K562 (cell line): ENCODE data around the gene WDR93.

Source experiments
- CCAR2 ChIP-seq: fragments of 200-400 bp; formaldehyde crosslinking; IDR thresholded peaks from 2 replicates; pipeline ENCODE4 v1.6.1; 2017; ENCODE audit warnings: mild to moderate bottlenecking, low read depth, low read length
- EZH2 ChIP-seq: IDR thresholded peaks from 2 replicates; pipeline ENCODE4 v1.6.1; 2012; ENCODE audit warnings: low read depth, mild to moderate bottlenecking, inconsistent platforms, low read length, borderline replicate concordance
- FOXK2 ChIP-seq, 2 experiments: fragments of 450-650 bp; IDR thresholded peaks in 1 of 2; conservative IDR thresholded peaks in 1 of 2; 2 replicates each; pipeline ENCODE4 v1.6.1; 2016; ENCODE audit warnings: low read depth in 2 of 2, mild to moderate bottlenecking in 1 of 2
- POLR2A ChIP-seq: fragments of 450-650 bp; conservative IDR thresholded peaks from 2 replicates; pipeline ENCODE4 v1.6.1; 2016
- SMARCE1 ChIP-seq: fragments of 450-650 bp; IDR thresholded peaks from 2 replicates; pipeline ENCODE4 v1.7.1; 2016; ENCODE audit warnings: mild to moderate bottlenecking
- SMC3 ChIP-seq: conservative IDR thresholded peaks from 2 replicates; pipeline ENCODE4 v1.6.1; 2011; ENCODE audit warnings: low read depth, low read length, improper control_type of control experiment; ENCODE audit not compliant: insufficient read depth
- TCF7L2 ChIP-seq: fragments of 150-350 bp; IDR thresholded peaks from 2 replicates; pipeline ENCODE4 v1.6.1; 2016; ENCODE audit warnings: low read depth, mild to moderate bottlenecking, low read length, moderate library complexity
- ZNF224 ChIP-seq: sonication (generic); formaldehyde crosslinking; IDR thresholded peaks from 2 replicates; pipeline ENCODE4 v1.8.0; 2022; ENCODE audit warnings: mild to moderate bottlenecking, missing genetic modification reagents
- ZNF583 ChIP-seq: fragments of 250-450 bp; sonication (Bioruptor Pico); IDR thresholded peaks from 2 replicates; pipeline ENCODE4 v1.4.0; 2020
- TF ChIP-seq, protein P1 (sequence below): sonication (generic); formaldehyde crosslinking; IDR thresholded peaks from 2 replicates; pipeline ENCODE4 v1.5.0; 2020; ENCODE audit warnings: missing genetic modification reagents
- TF ChIP-seq, protein P2 (sequence below): fragments of 450-650 bp; IDR thresholded peaks from 2 replicates; pipeline ENCODE4 v1.6.1; 2017; ENCODE audit warnings: antibody characterized with exemption, mild to moderate bottlenecking
- TF ChIP-seq, protein P3 (sequence below): fragments of 150-350 bp; IDR thresholded peaks from 2 replicates; pipeline ENCODE4 v1.6.1; 2014; ENCODE audit warnings: low read depth, mild to moderate bottlenecking, low read length, borderline replicate concordance
- TF ChIP-seq, protein P4 (sequence below): sonication (generic); formaldehyde crosslinking; IDR thresholded peaks from 2 replicates; pipeline ENCODE4 v1.8.1; 2023; ENCODE audit warnings: mild to moderate bottlenecking, missing genetic modification reagents

DNA sequence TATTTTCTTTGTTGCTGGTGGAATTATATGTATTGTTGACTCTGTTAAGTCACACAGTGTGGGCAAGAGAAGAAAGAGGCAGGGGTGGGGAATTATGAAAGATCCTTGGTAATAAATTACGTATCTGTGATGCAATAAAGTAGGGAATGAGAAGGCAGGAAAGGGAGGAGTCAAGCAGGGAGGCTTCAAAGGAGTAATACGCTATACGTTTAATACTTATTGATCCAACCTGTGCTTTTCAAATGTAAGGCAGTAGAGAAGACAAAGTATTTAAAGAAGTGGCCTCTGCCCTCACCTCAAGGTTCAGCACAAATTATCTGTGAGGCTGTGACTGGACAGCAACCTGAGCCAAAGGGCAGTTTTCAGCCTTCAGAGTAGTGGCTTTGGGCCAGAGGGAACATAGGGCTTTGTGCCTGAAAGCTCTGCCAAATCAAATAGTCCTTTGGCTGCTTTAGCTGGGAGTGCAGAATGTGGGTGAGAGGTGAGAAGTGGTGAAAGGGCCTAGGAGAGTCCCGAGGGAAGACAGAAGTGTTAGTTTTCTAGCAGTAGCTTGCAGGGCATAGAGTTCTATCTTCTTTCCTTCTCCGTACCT is 10.2 kb upstream of the WDR93 start:
- TF ChIP-seq, protein P1, sequence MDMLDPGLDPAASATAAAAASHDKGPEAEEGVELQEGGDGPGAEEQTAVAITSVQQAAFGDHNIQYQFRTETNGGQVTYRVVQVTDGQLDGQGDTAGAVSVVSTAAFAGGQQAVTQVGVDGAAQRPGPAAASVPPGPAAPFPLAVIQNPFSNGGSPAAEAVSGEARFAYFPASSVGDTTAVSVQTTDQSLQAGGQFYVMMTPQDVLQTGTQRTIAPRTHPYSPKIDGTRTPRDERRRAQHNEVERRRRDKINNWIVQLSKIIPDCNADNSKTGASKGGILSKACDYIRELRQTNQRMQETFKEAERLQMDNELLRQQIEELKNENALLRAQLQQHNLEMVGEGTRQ (CRISPR knock-in tag) = no peak
- TF ChIP-seq, protein P2, sequence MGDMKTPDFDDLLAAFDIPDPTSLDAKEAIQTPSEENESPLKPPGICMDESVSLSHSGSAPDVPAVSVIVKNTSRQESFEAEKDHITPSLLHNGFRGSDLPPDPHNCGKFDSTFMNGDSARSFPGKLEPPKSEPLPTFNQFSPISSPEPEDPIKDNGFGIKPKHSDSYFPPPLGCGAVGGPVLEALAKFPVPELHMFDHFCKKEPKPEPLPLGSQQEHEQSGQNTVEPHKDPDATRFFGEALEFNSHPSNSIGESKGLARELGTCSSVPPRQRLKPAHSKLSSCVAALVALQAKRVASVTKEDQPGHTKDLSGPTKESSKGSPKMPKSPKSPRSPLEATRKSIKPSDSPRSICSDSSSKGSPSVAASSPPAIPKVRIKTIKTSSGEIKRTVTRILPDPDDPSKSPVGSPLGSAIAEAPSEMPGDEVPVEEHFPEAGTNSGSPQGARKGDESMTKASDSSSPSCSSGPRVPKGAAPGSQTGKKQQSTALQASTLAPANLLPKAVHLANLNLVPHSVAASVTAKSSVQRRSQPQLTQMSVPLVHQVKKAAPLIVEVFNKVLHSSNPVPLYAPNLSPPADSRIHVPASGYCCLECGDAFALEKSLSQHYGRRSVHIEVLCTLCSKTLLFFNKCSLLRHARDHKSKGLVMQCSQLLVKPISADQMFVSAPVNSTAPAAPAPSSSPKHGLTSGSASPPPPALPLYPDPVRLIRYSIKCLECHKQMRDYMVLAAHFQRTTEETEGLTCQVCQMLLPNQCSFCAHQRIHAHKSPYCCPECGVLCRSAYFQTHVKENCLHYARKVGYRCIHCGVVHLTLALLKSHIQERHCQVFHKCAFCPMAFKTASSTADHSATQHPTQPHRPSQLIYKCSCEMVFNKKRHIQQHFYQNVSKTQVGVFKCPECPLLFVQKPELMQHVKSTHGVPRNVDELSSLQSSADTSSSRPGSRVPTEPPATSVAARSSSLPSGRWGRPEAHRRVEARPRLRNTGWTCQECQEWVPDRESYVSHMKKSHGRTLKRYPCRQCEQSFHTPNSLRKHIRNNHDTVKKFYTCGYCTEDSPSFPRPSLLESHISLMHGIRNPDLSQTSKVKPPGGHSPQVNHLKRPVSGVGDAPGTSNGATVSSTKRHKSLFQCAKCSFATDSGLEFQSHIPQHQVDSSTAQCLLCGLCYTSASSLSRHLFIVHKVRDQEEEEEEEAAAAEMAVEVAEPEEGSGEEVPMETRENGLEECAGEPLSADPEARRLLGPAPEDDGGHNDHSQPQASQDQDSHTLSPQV = no peak
- TF ChIP-seq ZNF583 (no peak), EZH2 (no peak), ZNF224 (CRISPR knock-in tag) (no peak), SMARCE1 (no peak), FOXK2 (conservative IDR thresholded peaks at IDR 0.05 in 1 of 2, IDR thresholded peaks at IDR 0.05 in 1 of 2; ENCODE audit: low read depth in 2 of 2) (no peak), CCAR2 (no peak), TCF7L2 (no peak), POLR2A (no peak), SMC3 (no peak)
- TF ChIP-seq, protein P3, sequence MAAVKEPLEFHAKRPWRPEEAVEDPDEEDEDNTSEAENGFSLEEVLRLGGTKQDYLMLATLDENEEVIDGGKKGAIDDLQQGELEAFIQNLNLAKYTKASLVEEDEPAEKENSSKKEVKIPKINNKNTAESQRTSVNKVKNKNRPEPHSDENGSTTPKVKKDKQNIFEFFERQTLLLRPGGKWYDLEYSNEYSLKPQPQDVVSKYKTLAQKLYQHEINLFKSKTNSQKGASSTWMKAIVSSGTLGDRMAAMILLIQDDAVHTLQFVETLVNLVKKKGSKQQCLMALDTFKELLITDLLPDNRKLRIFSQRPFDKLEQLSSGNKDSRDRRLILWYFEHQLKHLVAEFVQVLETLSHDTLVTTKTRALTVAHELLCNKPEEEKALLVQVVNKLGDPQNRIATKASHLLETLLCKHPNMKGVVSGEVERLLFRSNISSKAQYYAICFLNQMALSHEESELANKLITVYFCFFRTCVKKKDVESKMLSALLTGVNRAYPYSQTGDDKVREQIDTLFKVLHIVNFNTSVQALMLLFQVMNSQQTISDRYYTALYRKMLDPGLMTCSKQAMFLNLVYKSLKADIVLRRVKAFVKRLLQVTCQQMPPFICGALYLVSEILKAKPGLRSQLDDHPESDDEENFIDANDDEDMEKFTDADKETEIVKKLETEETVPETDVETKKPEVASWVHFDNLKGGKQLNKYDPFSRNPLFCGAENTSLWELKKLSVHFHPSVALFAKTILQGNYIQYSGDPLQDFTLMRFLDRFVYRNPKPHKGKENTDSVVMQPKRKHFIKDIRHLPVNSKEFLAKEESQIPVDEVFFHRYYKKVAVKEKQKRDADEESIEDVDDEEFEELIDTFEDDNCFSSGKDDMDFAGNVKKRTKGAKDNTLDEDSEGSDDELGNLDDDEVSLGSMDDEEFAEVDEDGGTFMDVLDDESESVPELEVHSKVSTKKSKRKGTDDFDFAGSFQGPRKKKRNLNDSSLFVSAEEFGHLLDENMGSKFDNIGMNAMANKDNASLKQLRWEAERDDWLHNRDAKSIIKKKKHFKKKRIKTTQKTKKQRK = no peak
- TF ChIP-seq, protein P4, sequence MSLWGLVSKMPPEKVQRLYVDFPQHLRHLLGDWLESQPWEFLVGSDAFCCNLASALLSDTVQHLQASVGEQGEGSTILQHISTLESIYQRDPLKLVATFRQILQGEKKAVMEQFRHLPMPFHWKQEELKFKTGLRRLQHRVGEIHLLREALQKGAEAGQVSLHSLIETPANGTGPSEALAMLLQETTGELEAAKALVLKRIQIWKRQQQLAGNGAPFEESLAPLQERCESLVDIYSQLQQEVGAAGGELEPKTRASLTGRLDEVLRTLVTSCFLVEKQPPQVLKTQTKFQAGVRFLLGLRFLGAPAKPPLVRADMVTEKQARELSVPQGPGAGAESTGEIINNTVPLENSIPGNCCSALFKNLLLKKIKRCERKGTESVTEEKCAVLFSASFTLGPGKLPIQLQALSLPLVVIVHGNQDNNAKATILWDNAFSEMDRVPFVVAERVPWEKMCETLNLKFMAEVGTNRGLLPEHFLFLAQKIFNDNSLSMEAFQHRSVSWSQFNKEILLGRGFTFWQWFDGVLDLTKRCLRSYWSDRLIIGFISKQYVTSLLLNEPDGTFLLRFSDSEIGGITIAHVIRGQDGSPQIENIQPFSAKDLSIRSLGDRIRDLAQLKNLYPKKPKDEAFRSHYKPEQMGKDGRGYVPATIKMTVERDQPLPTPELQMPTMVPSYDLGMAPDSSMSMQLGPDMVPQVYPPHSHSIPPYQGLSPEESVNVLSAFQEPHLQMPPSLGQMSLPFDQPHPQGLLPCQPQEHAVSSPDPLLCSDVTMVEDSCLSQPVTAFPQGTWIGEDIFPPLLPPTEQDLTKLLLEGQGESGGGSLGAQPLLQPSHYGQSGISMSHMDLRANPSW = no peak
